ENCODE results near the gene ROBO2. TPM values are rescaled to one million over a fixed set of nuclear protein-coding genes. Genes with fewer than 3 reads are reported as not detected.

The ROBO2 gene
- total and polyA plus RNA-seq, 12 donors = 0.04 to 3.5 (median 0.34) TPM; not detected in 3

DNA sequence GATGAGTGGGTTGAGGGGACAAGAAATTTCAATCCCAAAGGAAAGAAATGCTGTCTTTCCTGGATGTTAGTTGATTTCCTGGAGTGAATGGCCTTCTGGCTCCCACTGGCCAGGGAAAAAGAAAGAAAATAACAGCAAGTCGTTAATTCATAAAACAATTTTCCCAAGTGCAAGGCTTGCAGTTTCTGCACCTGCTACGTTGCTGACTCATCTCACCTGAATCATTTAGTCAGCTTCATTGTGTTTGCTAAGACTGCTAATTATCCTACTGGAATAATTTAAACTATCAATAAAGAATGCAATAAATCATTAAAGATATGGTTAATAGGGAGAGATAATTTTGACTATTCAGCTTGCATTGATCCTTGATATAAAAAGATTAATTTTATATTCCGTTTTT, 387.6 kb downstream of the ROBO2 start:
- H3K4me1 ChIP-seq = no peaks in the 10 kb centered on the region
- no peaks in the 10 kb centered on the region for H3K9me3 ChIP-seq
- no peaks in the 10 kb centered on the region for H3K36me3 ChIP-seq
- ATAC-seq (no peak), DNase-seq (no peak)
- no peak overlapping the region for H3K27ac ChIP-seq
- intact Hi-C loops (cut with DNase I) = no loop called here
- H3K4me3 ChIP-seq = no peak overlapping the region
- TF ChIP-seq, protein P1, sequence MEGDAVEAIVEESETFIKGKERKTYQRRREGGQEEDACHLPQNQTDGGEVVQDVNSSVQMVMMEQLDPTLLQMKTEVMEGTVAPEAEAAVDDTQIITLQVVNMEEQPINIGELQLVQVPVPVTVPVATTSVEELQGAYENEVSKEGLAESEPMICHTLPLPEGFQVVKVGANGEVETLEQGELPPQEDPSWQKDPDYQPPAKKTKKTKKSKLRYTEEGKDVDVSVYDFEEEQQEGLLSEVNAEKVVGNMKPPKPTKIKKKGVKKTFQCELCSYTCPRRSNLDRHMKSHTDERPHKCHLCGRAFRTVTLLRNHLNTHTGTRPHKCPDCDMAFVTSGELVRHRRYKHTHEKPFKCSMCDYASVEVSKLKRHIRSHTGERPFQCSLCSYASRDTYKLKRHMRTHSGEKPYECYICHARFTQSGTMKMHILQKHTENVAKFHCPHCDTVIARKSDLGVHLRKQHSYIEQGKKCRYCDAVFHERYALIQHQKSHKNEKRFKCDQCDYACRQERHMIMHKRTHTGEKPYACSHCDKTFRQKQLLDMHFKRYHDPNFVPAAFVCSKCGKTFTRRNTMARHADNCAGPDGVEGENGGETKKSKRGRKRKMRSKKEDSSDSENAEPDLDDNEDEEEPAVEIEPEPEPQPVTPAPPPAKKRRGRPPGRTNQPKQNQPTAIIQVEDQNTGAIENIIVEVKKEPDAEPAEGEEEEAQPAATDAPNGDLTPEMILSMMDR (IDR thresholded peaks at IDR 0.05) = no peak
- 90% methylated on average over 3 of the region's 3 CpGs for WGBS, 2 donors
- H3K27me3 ChIP-seq = no peaks in the 10 kb centered on the region

DNA sequence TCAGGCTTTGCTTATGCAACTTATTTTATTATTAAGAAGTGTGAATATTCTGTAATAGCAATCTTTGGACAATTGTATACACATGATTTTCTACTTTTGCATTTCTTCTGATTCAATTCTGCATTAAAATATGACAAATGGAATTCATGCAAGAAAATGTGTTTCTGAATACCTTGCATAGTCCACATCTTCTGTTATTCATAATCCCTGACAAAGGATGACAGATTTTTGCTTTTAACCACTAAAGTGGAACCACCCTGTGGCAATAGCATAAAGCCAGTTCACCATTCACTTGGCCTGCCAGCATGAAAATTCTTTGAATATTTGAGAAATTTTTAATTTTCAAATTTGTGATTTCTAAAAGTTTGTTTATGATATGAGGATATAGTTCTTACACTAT, 397.0 kb downstream of the ROBO2 start:
- TF ChIP-seq, protein P1 (IDR thresholded peaks at IDR 0.05) = no peak
- intact Hi-C loops (cut with DNase I) = no loop called here
- H3K4me3 ChIP-seq = no peak overlapping the region
- no peaks in the 10 kb centered on the region for H3K27me3 ChIP-seq
- no peaks in the 10 kb centered on the region for H3K9me3 ChIP-seq
- no peaks in the 10 kb centered on the region for H3K36me3 ChIP-seq
- H3K4me1 ChIP-seq = no peaks in the 10 kb centered on the region
- no peak overlapping the region for H3K27ac ChIP-seq
- ATAC-seq = no peak
- DNase-seq = no peak

DNA sequence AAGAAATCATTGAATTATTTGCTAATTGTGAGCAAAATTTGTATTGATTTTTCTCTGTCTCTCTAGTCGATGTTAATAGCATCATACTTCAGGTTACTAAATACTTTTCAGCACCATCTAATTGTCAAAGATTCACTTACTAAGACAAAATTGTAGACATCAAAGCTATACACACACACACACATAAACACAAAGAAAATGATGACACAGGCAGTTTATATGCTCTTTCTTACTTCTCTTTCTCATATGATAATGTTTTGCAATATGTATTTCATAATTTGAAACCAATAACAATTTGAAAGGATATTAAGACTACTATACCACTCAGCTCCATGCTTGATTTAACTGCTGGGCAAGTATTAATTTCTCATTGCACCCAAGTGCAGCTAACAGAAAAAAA, 406.2 kb downstream of the ROBO2 start:
- Histone ChIP-seq H3K27ac (no peak overlapping the region), H3K27me3 (no peaks in the 10 kb centered on the region), H3K36me3 (no peaks in the 10 kb centered on the region), H3K4me3 (no peak overlapping the region), H3K9me3 (no peaks in the 10 kb centered on the region), H3K4me1 (no peaks in the 10 kb centered on the region)
- WGBS, 2 donors = 83 to 89% methylated on average over 1 of the region's 1 CpG
- intact Hi-C loops (cut with DNase I) = no loop called here
- ATAC-seq (no peak), DNase-seq (no peak)
- TF ChIP-seq, protein P1 (IDR thresholded peaks at IDR 0.05) = no peak

DNA sequence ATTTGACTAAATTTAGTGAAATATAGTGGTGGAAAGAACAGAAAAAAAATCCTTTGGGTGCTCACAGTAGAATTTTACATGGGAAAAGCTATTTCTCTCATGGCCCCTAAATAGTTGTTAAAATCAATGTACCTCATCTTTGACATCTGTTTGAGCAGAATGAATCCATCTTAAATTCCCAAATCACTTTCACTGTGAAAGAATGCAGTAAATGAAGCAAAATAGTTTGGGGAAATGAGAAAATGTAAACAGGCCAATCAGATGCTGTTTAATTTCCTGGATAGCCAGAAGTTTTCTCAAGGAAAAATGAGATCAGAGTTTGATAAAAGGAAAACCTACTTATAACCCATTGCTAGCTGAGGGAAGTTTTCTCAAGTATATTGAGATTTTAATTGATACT, 406.9 kb downstream of the ROBO2 start:
- TF ChIP-seq, protein P1 (IDR thresholded peaks at IDR 0.05) = no peak
- Histone ChIP-seq H3K36me3 (no peaks in the 10 kb centered on the region), H3K9me3 (no peaks in the 10 kb centered on the region), H3K27me3 (no peaks in the 10 kb centered on the region), H3K4me1 (no peaks in the 10 kb centered on the region), H3K4me3 (no peak overlapping the region), H3K27ac (no peak overlapping the region)
- ATAC-seq = no peak
- intact Hi-C loops (cut with DNase I) = no loop called here
- DNase-seq = no peak
